H1 (cell line): Measurements from ENCODE around the gene APLP1. TPM values are rescaled to one million over a fixed set of nuclear protein-coding genes. Genes with fewer than 3 reads are reported as not detected.
A peak's percentile ranks its signal among the peaks of the same experiment; 100 is the strongest.

Experiments used
- CTCF ChIA-PET: fragments of 300-600 bp; sonication (Branson Sonifier 250); formaldehyde crosslinking; loops from one replicate; lab custom pipeline; 2021; ENCODE audit not compliant: partially characterized antibody; lab: Charles Lee
- POLR2A ChIA-PET: fragments of 300-600 bp; sonication (Branson Sonifier 250); formaldehyde crosslinking; loops from one replicate; lab custom pipeline; 2021; ENCODE audit warnings: inconsistent platforms; ENCODE audit not compliant: partially characterized antibody; lab: Charles Lee
- DNase-seq, 2 experiments: peaks; one replicate each; pipeline versions ENCODE4 v3.0.0 to v3.0.0-alpha.2; 2010 to 2022; ENCODE audit warnings: low spot score in 2 of 2, low read depth in 1 of 2, mixed read lengths in 1 of 2
- FAIRE-seq: peaks from 2 replicates; lab custom pipeline; 2011; peaks lifted over from hg19 to GRCh38; lab: Jason Lieb, UNC
- H2AFZ ChIP-seq: 2 replicates; pipeline ENCODE4 v1.8.1; 2012; ENCODE audit warnings: low read length, inconsistent platforms
- H2AK5ac ChIP-seq: 2 replicates; pipeline ENCODE4 v1.6.1; 2013; ENCODE audit warnings: low read depth, low read length
- H2BK120ac ChIP-seq: replicated peaks from 2 replicates; pipeline ENCODE3; 2013; ENCODE audit warnings: low read depth, low read length, inconsistent platforms
- H2BK12ac ChIP-seq: 2 replicates; pipeline ENCODE4 v1.6.1; 2013; ENCODE audit warnings: low read depth, low read length
- H2BK15ac ChIP-seq: 2 replicates; pipeline ENCODE4 v1.6.1; 2013; ENCODE audit warnings: low read length
- H2BK20ac ChIP-seq: 2 replicates; pipeline ENCODE4 v1.6.1; 2013; ENCODE audit warnings: low read length
- H2BK5ac ChIP-seq: 2 replicates; pipeline ENCODE4 v1.6.1; 2013; ENCODE audit warnings: low read depth, low read length
- H3K14ac ChIP-seq: 2 replicates; pipeline ENCODE4 v1.6.1; 2013; ENCODE audit warnings: inconsistent platforms; ENCODE audit not compliant: insufficient read length
- H3K18ac ChIP-seq: 2 replicates; pipeline ENCODE4 v1.6.1; 2013; ENCODE audit warnings: low read length; ENCODE audit errors: extremely low read depth
- H3K23ac ChIP-seq: 2 replicates; pipeline ENCODE4 v1.6.1; 2013; ENCODE audit warnings: inconsistent platforms; ENCODE audit not compliant: insufficient read length
- H3K23me2 ChIP-seq: 2 replicates; pipeline ENCODE4 v1.6.1; 2013; ENCODE audit warnings: low read depth, low read length
- H3K27ac ChIP-seq: 2 replicates; pipeline ENCODE4 v1.6.1; 2011; ENCODE audit warnings: low read depth, low read length, inconsistent platforms
- H3K27me3 ChIP-seq, 4 experiments: replicated peaks in 1 of 4; 1 replicate in 1 of 4; 2 replicates in 3 of 4; pipeline versions ENCODE4 v1.6.1 to v1.8.1; 2011 to 2013; ENCODE audit warnings: low read length in 3 of 4, mild to moderate bottlenecking in 3 of 4, inconsistent platforms in 2 of 4, mixed read lengths in 2 of 4, moderate library complexity in 1 of 4; ENCODE audit not compliant: control insufficient read depth in 3 of 4, insufficient read depth in 3 of 4; ENCODE audit errors: extremely low read depth in 1 of 4
- H3K36me3 ChIP-seq, 4 experiments: 2 replicates each; pipeline versions ENCODE4 v1.6.1 to v1.8.1; 2011 to 2013; ENCODE audit warnings: mild to moderate bottlenecking in 4 of 4, low read length in 3 of 4, moderate library complexity in 2 of 4, control low read depth in 1 of 4, inconsistent platforms in 1 of 4; ENCODE audit not compliant: insufficient read depth in 4 of 4, control insufficient read depth in 2 of 4
- H3K4ac ChIP-seq: replicated peaks from 2 replicates; pipeline ENCODE3; 2013; ENCODE audit warnings: low read length, low read depth, mixed read lengths, inconsistent platforms; ENCODE audit not compliant: insufficient read length
- H3K4me1 ChIP-seq, 4 experiments: replicated peaks in 1 of 4; 1 replicate in 1 of 4; 2 replicates in 3 of 4; pipeline versions ENCODE4 v1.6.1 to v1.8.1; 2011 to 2013; ENCODE audit warnings: low read length in 3 of 4, inconsistent platforms in 2 of 4, mixed read lengths in 1 of 4; ENCODE audit not compliant: insufficient read depth in 4 of 4, control insufficient read depth in 3 of 4
- H3K4me2 ChIP-seq, 2 experiments: 2 replicates each; pipeline versions ENCODE4 v1.6.1 to v1.8.1; 2011 to 2013; ENCODE audit warnings: low read depth in 2 of 2, low read length in 2 of 2, control low read depth in 1 of 2, inconsistent platforms in 1 of 2, mild to moderate bottlenecking in 1 of 2; ENCODE audit not compliant: insufficient read depth in 1 of 2
- H3K4me3 ChIP-seq, 4 experiments: fragments of 200-600, 300-600 bp in 1 of 4; sonication (generic), shearing (Covaris generic), sonication (Bioruptor Twin) in 1 of 4; 2 replicates each; pipeline versions ENCODE4 v1.5.1 to v1.8.1; 2011 to 2016; ENCODE audit warnings: low read length in 4 of 4, low read depth in 3 of 4, control low read depth in 2 of 4, inconsistent platforms in 2 of 4, mild to moderate bottlenecking in 2 of 4, mixed read lengths in 1 of 4, moderate library complexity in 1 of 4; ENCODE audit not compliant: insufficient read depth in 2 of 4; ENCODE audit errors: extremely low read depth in 1 of 4
- H3K56ac ChIP-seq: replicated peaks from 2 replicates; pipeline ENCODE3; 2013; ENCODE audit warnings: low read depth, mild to moderate bottlenecking, mixed read lengths, low read length, inconsistent platforms; ENCODE audit not compliant: insufficient read length
- H3K79me1 ChIP-seq: 2 replicates; pipeline ENCODE4 v1.6.1; 2013; ENCODE audit warnings: low read depth, low read length, control low read depth
- H3K79me2 ChIP-seq, 2 experiments: 2 replicates each; pipeline versions ENCODE4 v1.6.1 to v1.8.1; 2012 to 2013; ENCODE audit warnings: low read length in 2 of 2, mild to moderate bottlenecking in 2 of 2, inconsistent platforms in 1 of 2; ENCODE audit not compliant: insufficient read depth in 2 of 2, control insufficient read depth in 1 of 2
- H3K9ac ChIP-seq, 4 experiments: replicated peaks in 1 of 4; 1 replicate in 1 of 4; 2 replicates in 3 of 4; pipeline versions ENCODE4 v1.6.1 to v1.8.1; 2011 to 2013; ENCODE audit warnings: low read depth in 3 of 4, low read length in 3 of 4, control low read depth in 2 of 4, mild to moderate bottlenecking in 2 of 4, moderate library complexity in 2 of 4, inconsistent platforms in 1 of 4; ENCODE audit errors: extremely low read depth in 1 of 4
- H3K9me3 ChIP-seq, 2 experiments: 2 replicates each; pipeline versions ENCODE4 v1.6.1 to v1.8.1; 2012 to 2013; ENCODE audit warnings: mild to moderate bottlenecking in 2 of 2, moderate library complexity in 2 of 2, control low read depth in 1 of 2, inconsistent platforms in 1 of 2, low read depth in 1 of 2, low read length in 1 of 2, mixed read lengths in 1 of 2; ENCODE audit not compliant: insufficient read depth in 2 of 2
- H4K20me1 ChIP-seq, 2 experiments: replicated peaks in 1 of 2; 2 replicates each; pipeline versions ENCODE3 to v1.8.1; 2011 to 2013; ENCODE audit warnings: inconsistent platforms in 2 of 2, low read length in 2 of 2, mild to moderate bottlenecking in 1 of 2; ENCODE audit not compliant: insufficient read depth in 2 of 2, control insufficient read depth in 1 of 2
- H4K5ac ChIP-seq: 2 replicates; pipeline ENCODE4 v1.6.1; 2013; ENCODE audit warnings: low read length, low read depth, mixed read lengths, inconsistent platforms; ENCODE audit not compliant: insufficient read length
- H4K8ac ChIP-seq: 2 replicates; pipeline ENCODE4 v1.8.0; 2013; ENCODE audit warnings: mild to moderate bottlenecking, moderate library complexity, low read length, inconsistent platforms; ENCODE audit not compliant: insufficient read depth; ENCODE audit errors: extremely low read depth
- H4K91ac ChIP-seq: replicated peaks from 2 replicates; pipeline ENCODE3; 2013; ENCODE audit warnings: low read length, mixed read lengths, inconsistent platforms; ENCODE audit not compliant: insufficient read length
- ATF2 ChIP-seq: IDR thresholded peaks from 2 replicates; pipeline ENCODE4 v1.6.1; 2012; ENCODE audit warnings: low read length, inconsistent platforms
- BRCA1 ChIP-seq: IDR thresholded peaks from 2 replicates; pipeline ENCODE4 v1.6.1; 2012; ENCODE audit warnings: low read depth, low read length, improper control_type of control experiment
- HDAC6 ChIP-seq: IDR thresholded peaks from one replicate; pipeline ENCODE4 v1.7.1; 2012; ENCODE audit warnings: low read depth, mild to moderate bottlenecking, inconsistent platforms, low read length, moderate library complexity
- KDM4A ChIP-seq: IDR thresholded peaks from one replicate; pipeline ENCODE4 v1.7.1; 2012; ENCODE audit warnings: low read depth, mild to moderate bottlenecking, moderate library complexity, low read length, inconsistent platforms; ENCODE audit not compliant: severe bottlenecking
- NRF1 ChIP-seq: IDR thresholded peaks from 2 replicates; pipeline ENCODE4 v1.6.1; 2011; ENCODE audit warnings: mild to moderate bottlenecking, low read depth, low read length, improper control_type of control experiment
- USF2 ChIP-seq: IDR thresholded peaks from 2 replicates; pipeline ENCODE4 v1.6.1; 2011; ENCODE audit warnings: low read length, improper control_type of control experiment
- WGBS, 2 experiments: shearing (Covaris generic) in 1 of 2; methylation state at CpG; one replicate each; pipeline versions ENCODE4 v1.1.6 to v1.1.7; 2013 to 2015; ENCODE audit warnings: low lambda C conversion rate in 2 of 2, mixed read lengths in 2 of 2, inconsistent platforms in 1 of 2, low coverage in 1 of 2, missing lambda C conversion rate in 1 of 2; ENCODE audit not compliant: insufficient replicate concordance in 2 of 2, insufficient coverage in 1 of 2, insufficient read length in 1 of 2; ENCODE audit errors: extremely low coverage in 1 of 2, missing lambda C conversion rate in 1 of 2; 5-methylcytosine and 5-hydroxymethylcytosine counted together
- polyA plus RNA-seq, 7 experiments: library from polyadenylated mRNA; depleted of rRNA in 3 of 7; stranded (reverse) in 5 of 7; unstranded in 2 of 7; fragments of >200 nt in 5 of 7; fragments of 200-250 nt in 2 of 7; gene quantifications; 1 replicate in 5 of 7; 2 replicates in 1 of 7; 4 replicates in 1 of 7; pipeline versions ENCODE4 v1.2.1 to v1.2.3, GENCODE V29; 2011 to 2013; ENCODE audit warnings: missing spikeins in 2 of 7, mixed read lengths in 2 of 7
- total RNA-seq: library from RNA; stranded (reverse); fragmentation: NEBNext Ultra II Directional; extraction: Animal tissue kit (Norgen Biotek cat#: 25700); gene quantifications from 2 replicates; pipeline ENCODE4 v1.2.1, GENCODE V29; 2021
- TF ChIP-seq, protein P1 (sequence below): IDR thresholded peaks from 2 replicates; pipeline ENCODE4 v1.6.1; 2011; ENCODE audit warnings: low read depth, mild to moderate bottlenecking, low read length; ENCODE audit not compliant: insufficient read depth

The APLP1 gene
- total and polyA plus RNA-seq, 2 of the 8 experiments (the other 6 are each of a cell fraction or from before 2014, with no cell fraction given): 19.9 to 22.0 TPM

GRCh38 chr19:35852029-35852780, 16.2 kb upstream of the APLP1 start, which contains the start of gene NPHS1:
Gene NPHS1 (minus strand): TSS chr19:35852504. CDS start chr19:35851837, 667 bp downstream.
- Histone ChIP-seq H3K4me2 (peak within 1 kb of the TSS; percentile 34 to 51), H2BK20ac (no peak within 1 kb of the TSS), H4K8ac (peak within 1 kb of the TSS; percentile 88), H3K27ac (no peak within 1 kb of the TSS), H3K4ac (no peak within 1 kb of the TSS), H3K9me3 (no peaks in the 10 kb centered on the region), H2BK120ac (no peak within 1 kb of the TSS), H3K9ac (no peak within 1 kb of the TSS), H3K14ac (no peak within 1 kb of the TSS), H3K18ac (peak within 1 kb of the TSS; percentile 15), H4K5ac (no peak within 1 kb of the TSS), H3K56ac (no peak within 1 kb of the TSS)
- TF ChIP-seq ATF2: no peak
- TF ChIP-seq BRCA1: no peak
- TF ChIP-seq, protein P1, sequence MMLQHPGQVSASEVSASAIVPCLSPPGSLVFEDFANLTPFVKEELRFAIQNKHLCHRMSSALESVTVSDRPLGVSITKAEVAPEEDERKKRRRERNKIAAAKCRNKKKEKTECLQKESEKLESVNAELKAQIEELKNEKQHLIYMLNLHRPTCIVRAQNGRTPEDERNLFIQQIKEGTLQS: no peak
- TF ChIP-seq NRF1: no peak
- no peak for TF ChIP-seq HDAC6
- TF ChIP-seq KDM4A: no peak
- no peak for TF ChIP-seq USF2
- TF ChIP-seq, all 59 proteins: peak for 0
- ChIA-PET POLR2A (interaction anchor here (1.0 kb wide), 1 partner anchor 9 kb away, joined by 4 read pairs; no protein-coding TSS in a partner anchor), CTCF (interaction anchor here (1.3 to 2.5 kb wide), 3 partner anchors 8 to 77 kb away, joined by 3 to 18 read pairs (median 4); no protein-coding TSS in a partner anchor)
- Histone ChIP-seq H3K4me1 (peaks cover 0 to 12% (median 7%) of the 10 kb centered on the region in 4 experiments; a peak in 5 of 7 replicates), H4K20me1 (peaks cover 0 to 1% of the 10 kb centered on the region in 2 experiments), H3K79me2 (no peaks in the 10 kb centered on the region), H3K27me3 (peaks cover 3 to 26% (median 20%) of the 10 kb centered on the region in 4 experiments), H2BK15ac (no peak within 1 kb of the TSS), H2BK5ac (no peak within 1 kb of the TSS), H3K79me1 (no peaks in the 10 kb centered on the region), H2AK5ac (peak within 1 kb of the TSS; percentile 75; the same call in 1 of the 2 replicates), H4K91ac (peak within 1 kb of the TSS; percentile 8), H3K36me3 (no peaks in the 10 kb centered on the region), H2AFZ (no peak within 1 kb of the TSS; the same call in 1 of the 2 replicates), H3K23me2 (peaks cover 8% of the 10 kb centered on the region; the same call in 1 of the 2 replicates), H3K23ac (no peak within 1 kb of the TSS), H2BK12ac (no peak within 1 kb of the TSS), H3K4me3 (peak within 1 kb of the TSS in 1 of 4 experiments; percentile 41; a peak in 3 of 8 replicates)
- WGBS, 2 experiments: 90% methylated on average over 8 of the region's 9 CpGs; no CpG with 5 or more reads in 1 of the 2 experiments
- no peak for DNase-seq
- no peak for FAIRE-seq
